8988T (cell line): ENCODE results near the gene MTMR4.
"Not testable (repeated sequence)": the region's sequence is repeated elsewhere in the genome, so short reads cannot be mapped to it uniquely, and the experiment has no call there.

Source experiments
- DNase-seq: peaks from one replicate; pipeline ENCODE4 v3.0.0; 2011

Gene MTMR4

GRCh38 chr17:58513965-58514769 lies at the start of gene MTMR4:
Gene MTMR4 (minus strand): TSS chr17:58514638. CDS start chr17:58514407, 231 bp downstream.
- DNase-seq: peak; percentile 78

DNA sequence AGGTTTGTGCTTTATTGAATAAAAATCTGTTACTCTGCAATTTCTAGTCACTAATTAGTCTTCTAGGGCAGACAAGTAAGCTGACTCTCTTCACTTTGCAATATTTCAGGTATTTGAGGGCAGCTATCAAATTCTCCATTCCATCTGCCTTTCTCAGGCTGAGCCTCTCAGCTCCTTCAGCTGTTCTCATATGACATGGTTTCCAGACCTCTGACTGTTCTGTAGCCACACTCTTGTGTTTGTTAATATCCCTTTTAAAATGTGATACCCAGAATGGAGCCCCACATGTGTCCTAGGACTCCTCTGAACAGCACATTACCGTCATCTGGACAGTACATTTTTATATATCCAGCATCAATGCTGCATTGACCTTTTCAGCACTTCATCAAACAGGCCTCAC lies 46.1 kb upstream of the MTMR4 start:
- DNase-seq: no peak

DNA sequence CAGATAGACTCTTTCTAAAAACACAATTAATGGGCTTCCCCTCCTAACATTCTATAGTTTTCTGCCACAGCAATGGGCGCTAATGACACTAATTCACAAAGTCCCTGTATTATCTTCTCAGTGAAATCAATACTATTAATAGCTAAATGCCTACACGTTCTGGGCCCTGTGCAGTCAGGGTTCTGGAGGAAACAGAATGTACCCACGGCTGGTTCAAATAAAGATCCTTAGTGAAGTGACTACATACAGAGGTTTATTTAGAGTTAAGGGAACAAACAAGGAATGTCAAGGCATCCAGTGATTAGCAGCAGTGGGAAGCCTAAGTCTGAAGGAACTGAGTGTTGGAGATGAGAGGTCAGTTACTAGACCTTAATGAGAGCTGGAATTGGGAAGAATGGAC lies 43.5 kb upstream of the MTMR4 start:
- no peak for DNase-seq

DNA sequence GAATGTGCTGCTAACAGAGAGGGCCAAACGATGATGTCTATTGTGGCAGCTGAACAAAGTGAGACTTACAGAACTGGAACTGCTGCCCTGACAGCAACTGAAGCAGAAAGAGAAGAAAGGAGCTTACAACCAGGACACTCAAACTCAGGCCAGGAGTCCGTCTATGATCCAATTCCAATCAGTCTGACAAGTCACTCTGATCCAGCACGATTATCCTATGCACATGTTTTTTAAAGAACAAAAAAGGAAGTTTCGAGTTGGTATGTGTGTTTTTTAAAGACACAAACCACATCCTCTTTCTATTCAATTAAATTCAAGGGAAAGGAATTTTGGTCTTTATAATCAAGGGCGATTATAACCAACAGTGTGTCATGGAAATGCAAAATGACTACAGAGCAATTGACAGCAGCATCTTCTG lies 42.4 kb upstream of the MTMR4 start:
- no peak for DNase-seq

DNA sequence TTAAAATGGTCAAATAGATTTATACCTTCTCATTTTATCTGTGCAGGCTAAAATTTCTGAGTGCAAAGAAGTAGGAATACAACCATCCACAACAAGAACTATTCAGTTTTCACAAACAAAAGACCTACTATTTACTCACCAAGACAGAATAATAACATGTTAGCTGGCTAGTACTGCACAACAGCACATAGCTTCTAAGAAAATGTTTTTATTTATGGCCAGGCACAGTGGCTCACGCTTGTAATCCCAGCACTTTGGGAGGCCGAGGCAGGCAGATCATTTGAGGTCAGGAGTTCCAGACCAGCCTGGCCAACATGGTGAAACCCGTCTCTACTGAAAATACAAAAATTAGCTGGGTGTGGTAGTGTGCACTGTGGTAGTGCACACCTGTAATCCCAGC lies 40.7 kb upstream of the MTMR4 start:
- DNase-seq: not testable (repeated sequence)

DNA sequence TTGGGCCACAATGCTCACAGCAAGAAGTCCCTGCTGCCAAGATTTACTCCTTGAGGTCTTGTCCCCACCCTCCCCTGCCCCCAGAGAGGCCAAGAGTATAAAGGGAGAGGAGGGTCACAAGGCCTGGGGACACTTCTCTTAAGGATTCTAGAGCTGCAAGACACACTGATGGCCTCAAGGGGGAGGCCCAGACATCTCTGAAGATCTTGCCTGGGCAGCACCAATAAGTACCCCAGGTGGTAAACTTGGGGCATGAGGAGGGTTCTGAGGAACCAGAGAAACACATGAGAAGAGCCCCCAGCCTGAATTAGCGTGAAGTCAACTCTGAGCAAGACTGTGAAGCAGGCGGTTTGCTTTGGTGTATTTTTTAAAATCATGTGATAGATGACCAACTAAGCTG lies 26.8 kb upstream of the MTMR4 start:
- no peak for DNase-seq

- no peak for DNase-seq
These were observed 25.3 kb upstream of the MTMR4 start for GRCh38 chr17:58539698-58540097.

- DNase-seq: no peak
These were observed 24.5 kb upstream of the MTMR4 start for GRCh38 chr17:58538811-58539409.

GRCh38 chr17:58537266-58537665 lies 22.8 kb upstream of the MTMR4 start:
- DNase-seq: no peak

DNA sequence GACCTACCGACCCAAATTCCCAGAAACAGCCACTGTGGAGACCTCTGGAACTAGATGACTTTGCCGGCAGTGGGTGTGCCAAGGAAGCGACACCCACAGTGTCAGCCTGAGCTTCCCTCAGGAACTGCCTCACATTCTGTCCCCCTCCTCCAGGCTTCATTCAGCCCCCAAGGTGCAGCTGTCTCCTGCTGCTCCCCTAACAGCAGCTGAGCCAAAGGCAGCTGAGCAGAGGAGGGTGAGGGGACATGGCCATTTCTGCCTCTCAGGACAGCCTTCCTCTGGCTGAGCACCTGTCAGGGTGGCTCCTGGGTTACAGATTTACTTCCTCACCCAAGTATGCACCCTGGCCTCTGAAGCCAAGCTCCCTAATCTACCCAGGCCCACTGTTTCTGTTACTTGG lies 22.1 kb upstream of the MTMR4 start:
- DNase-seq: no peak

GRCh38 chr17:58535431-58535830 lies 21.0 kb upstream of the MTMR4 start:
- DNase-seq: no peak

DNA sequence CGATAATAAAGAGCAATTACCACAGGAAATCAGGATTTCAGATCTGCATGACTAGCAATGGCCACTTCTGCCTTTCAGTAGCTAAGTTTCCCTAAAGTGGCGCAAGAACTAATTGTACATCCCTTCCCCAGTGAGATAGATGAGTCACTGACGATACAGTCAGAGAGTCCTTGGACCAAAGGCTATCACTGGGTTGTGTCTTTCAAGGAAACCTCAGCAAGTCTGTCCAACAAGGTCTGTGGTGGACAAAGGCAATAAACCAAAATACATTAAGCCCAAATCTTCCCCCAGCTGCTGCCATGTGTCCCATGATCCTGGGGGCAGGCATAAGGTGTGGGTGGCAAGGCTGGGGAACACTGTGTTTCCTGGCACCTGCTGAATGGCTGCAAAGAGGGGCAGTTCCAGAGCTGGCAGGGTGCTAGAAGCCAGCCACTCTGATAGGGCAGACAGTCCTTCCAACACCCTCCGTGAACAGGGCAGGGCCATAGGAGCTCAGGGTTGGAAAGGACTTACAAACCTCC lies 20.5 kb upstream of the MTMR4 start:
- no peak for DNase-seq

- DNase-seq: no peak
These were observed 19.9 kb upstream of the MTMR4 start for GRCh38 chr17:58534331-58534730.

- DNase-seq: no peak
These were observed 19.3 kb upstream of the MTMR4 start for GRCh38 chr17:58533616-58534188.

DNA sequence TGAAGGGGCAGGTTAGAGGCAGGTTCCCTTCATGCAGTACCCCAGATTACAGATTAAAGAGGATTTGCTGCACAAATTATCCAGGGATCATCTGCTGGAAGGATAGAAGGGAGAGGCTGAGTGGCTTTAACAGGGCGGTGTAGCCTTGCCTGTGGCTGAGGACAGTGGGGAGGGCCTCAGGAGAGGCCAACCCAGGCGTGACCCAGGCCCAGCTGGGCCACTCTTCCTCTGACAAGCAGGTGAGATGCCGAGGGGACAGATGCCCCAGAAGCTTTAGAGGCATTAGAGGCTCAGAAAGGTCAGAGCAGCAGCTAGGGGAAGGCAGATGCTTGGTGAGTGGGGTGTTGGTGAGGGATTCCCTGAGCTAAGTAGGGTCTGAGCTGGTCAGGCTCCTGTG lies 18.1 kb upstream of the MTMR4 start:
- DNase-seq: no peak

GRCh38 chr17:58531661-58532554 lies 17.5 kb upstream of the MTMR4 start:
- DNase-seq: peak; percentile 58

GRCh38 chr17:58531122-58531521 lies 16.7 kb upstream of the MTMR4 start:
- DNase-seq: no peak

DNA sequence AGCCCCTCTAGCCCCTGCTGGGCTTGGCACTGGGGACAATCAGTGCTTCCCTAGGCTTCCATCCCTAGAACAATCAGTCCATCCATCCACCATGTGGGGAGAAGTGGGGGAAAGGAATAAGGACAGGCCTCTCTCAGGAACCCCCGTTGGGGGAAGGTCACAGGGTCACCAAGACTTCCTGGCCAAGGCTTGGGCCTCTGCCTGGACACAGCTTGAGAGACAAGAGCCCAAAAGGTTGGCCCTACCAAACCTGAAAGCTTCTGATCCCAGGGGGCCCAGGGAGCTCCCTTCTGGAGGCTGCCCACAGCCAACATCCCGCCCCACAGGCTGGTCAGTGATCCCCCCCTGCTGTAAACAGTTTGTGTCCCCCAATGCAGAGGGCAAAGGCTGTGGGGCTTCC lies 16.2 kb upstream of the MTMR4 start:
- no peak for DNase-seq

DNA sequence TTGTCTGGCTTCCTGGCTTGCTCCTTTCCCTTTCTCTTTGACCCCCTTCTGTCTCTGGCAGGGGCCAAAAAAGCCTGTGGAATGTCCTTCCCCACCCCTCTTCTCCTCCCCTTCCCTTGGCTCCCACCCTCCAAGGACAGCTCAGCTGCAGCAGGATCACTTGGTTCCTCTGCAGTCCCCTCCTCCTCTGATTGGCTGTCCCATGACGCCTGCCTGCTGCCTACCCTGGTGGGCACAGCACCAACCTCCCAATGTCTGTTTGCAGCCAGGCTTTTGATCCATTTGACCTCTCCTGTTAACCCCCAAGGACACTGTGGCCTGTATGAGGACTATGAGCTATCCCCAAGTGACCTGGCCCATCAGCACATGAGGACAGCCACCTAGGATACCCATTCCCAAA lies 14.8 kb upstream of the MTMR4 start:
- DNase-seq: no peak

GRCh38 chr17:58528443-58528842 lies 14.0 kb upstream of the MTMR4 start:
- no peak for DNase-seq

DNA sequence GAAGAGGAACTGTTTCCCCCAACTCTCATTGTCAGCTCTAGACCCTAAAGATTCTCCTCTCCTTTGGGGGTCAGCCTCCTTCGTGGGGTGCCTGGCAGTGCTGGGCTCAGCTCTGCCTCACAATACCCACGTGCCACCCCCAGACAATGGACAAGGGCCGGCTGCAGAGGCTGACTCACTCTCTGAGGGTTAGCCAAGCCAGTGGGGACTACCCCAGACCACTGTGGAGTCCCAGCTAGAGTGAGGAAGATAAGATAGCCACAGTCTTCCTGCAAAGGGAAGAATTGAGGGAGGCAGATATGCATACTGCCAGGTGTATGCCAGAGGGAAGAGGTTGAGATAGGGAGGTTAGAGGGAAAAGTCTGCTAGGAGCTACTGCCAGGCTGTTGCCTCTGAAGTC lies 13.5 kb upstream of the MTMR4 start:
- DNase-seq: no peak

DNA sequence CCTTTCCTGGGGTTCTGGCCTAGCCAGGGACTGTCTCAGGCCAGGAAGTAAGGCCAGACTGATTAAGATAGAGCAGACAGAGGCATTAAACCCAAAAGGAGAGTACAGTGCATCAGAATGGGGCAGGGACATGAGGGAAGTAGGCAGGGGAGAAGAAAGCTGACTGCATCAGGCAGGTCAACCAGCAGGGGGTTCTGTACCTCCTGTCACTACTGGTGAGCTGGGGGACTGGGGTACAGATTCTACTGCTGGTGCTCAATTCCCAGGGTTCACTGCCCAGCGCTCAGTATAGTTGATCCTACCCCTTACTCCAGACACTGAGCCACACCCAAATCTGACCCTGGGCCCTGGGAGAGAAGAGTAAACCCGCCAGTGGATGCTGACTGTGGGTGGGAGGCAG lies 12.9 kb upstream of the MTMR4 start:
- no peak for DNase-seq

DNA sequence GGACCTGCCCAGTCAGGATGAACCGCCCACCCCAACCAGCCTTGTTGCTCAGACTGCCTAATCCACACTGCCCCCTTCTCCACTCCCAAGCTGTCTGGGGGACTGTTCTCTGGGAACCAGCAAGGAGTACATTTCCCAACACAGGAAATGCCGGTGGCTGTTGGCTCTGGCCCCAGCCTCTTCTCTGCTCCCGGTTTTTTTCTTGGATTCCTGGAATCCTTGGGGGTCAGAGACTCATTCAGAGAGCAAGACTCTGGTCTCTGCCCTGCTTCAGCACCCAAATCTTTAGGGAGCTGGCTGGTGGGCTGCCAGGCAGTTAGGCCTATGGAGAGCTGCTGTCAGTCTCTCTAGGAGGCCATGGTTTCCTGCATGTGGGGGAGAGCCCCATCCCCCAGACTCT lies 10.8 kb upstream of the MTMR4 start:
- no peak for DNase-seq
